H1 (cell line): Measurements from ENCODE around the gene ADAMTS14. TPM values are rescaled to one million over a fixed set of nuclear protein-coding genes. Genes with fewer than 3 reads are reported as not detected.

ENCODE experiments used
- CTCF ChIA-PET: fragments of 300-600 bp; sonication (Branson Sonifier 250); formaldehyde crosslinking; loops from one replicate; lab custom pipeline; 2021; ENCODE audit not compliant: partially characterized antibody; lab: Charles Lee
- POLR2A ChIA-PET: fragments of 300-600 bp; sonication (Branson Sonifier 250); formaldehyde crosslinking; loops from one replicate; lab custom pipeline; 2021; ENCODE audit warnings: inconsistent platforms; ENCODE audit not compliant: partially characterized antibody; lab: Charles Lee
- DNase-seq, 2 experiments: peaks; one replicate each; pipeline versions ENCODE4 v3.0.0 to v3.0.0-alpha.2; 2010 to 2022; ENCODE audit warnings: low spot score in 2 of 2, low read depth in 1 of 2, mixed read lengths in 1 of 2
- FAIRE-seq: peaks from 2 replicates; lab custom pipeline; 2011; peaks lifted over from hg19 to GRCh38; lab: Jason Lieb, UNC
- H2AFZ ChIP-seq: 2 replicates; pipeline ENCODE4 v1.8.1; 2012; ENCODE audit warnings: low read length, inconsistent platforms
- H2AK5ac ChIP-seq: 2 replicates; pipeline ENCODE4 v1.6.1; 2013; ENCODE audit warnings: low read depth, low read length
- H2BK120ac ChIP-seq: replicated peaks from 2 replicates; pipeline ENCODE3; 2013; ENCODE audit warnings: low read depth, low read length, inconsistent platforms
- H2BK12ac ChIP-seq: 2 replicates; pipeline ENCODE4 v1.6.1; 2013; ENCODE audit warnings: low read depth, low read length
- H2BK15ac ChIP-seq: 2 replicates; pipeline ENCODE4 v1.6.1; 2013; ENCODE audit warnings: low read length
- H2BK20ac ChIP-seq: 2 replicates; pipeline ENCODE4 v1.6.1; 2013; ENCODE audit warnings: low read length
- H2BK5ac ChIP-seq: 2 replicates; pipeline ENCODE4 v1.6.1; 2013; ENCODE audit warnings: low read depth, low read length
- H3K14ac ChIP-seq: 2 replicates; pipeline ENCODE4 v1.6.1; 2013; ENCODE audit warnings: inconsistent platforms; ENCODE audit not compliant: insufficient read length
- H3K18ac ChIP-seq: 2 replicates; pipeline ENCODE4 v1.6.1; 2013; ENCODE audit warnings: low read length; ENCODE audit errors: extremely low read depth
- H3K23ac ChIP-seq: 2 replicates; pipeline ENCODE4 v1.6.1; 2013; ENCODE audit warnings: inconsistent platforms; ENCODE audit not compliant: insufficient read length
- H3K23me2 ChIP-seq: 2 replicates; pipeline ENCODE4 v1.6.1; 2013; ENCODE audit warnings: low read depth, low read length
- H3K27ac ChIP-seq: 2 replicates; pipeline ENCODE4 v1.6.1; 2011; ENCODE audit warnings: low read depth, low read length, inconsistent platforms
- H3K27me3 ChIP-seq, 4 experiments: replicated peaks in 1 of 4; 1 replicate in 1 of 4; 2 replicates in 3 of 4; pipeline versions ENCODE4 v1.6.1 to v1.8.1; 2011 to 2013; ENCODE audit warnings: low read length in 3 of 4, mild to moderate bottlenecking in 3 of 4, inconsistent platforms in 2 of 4, mixed read lengths in 2 of 4, moderate library complexity in 1 of 4; ENCODE audit not compliant: control insufficient read depth in 3 of 4, insufficient read depth in 3 of 4; ENCODE audit errors: extremely low read depth in 1 of 4
- H3K36me3 ChIP-seq, 4 experiments: 2 replicates each; pipeline versions ENCODE4 v1.6.1 to v1.8.1; 2011 to 2013; ENCODE audit warnings: mild to moderate bottlenecking in 4 of 4, low read length in 3 of 4, moderate library complexity in 2 of 4, control low read depth in 1 of 4, inconsistent platforms in 1 of 4; ENCODE audit not compliant: insufficient read depth in 4 of 4, control insufficient read depth in 2 of 4
- H3K4ac ChIP-seq: replicated peaks from 2 replicates; pipeline ENCODE3; 2013; ENCODE audit warnings: low read length, low read depth, mixed read lengths, inconsistent platforms; ENCODE audit not compliant: insufficient read length
- H3K4me1 ChIP-seq, 4 experiments: replicated peaks in 1 of 4; 1 replicate in 1 of 4; 2 replicates in 3 of 4; pipeline versions ENCODE4 v1.6.1 to v1.8.1; 2011 to 2013; ENCODE audit warnings: low read length in 3 of 4, inconsistent platforms in 2 of 4, mixed read lengths in 1 of 4; ENCODE audit not compliant: insufficient read depth in 4 of 4, control insufficient read depth in 3 of 4
- H3K4me2 ChIP-seq, 2 experiments: 2 replicates each; pipeline versions ENCODE4 v1.6.1 to v1.8.1; 2011 to 2013; ENCODE audit warnings: low read depth in 2 of 2, low read length in 2 of 2, control low read depth in 1 of 2, inconsistent platforms in 1 of 2, mild to moderate bottlenecking in 1 of 2; ENCODE audit not compliant: insufficient read depth in 1 of 2
- H3K4me3 ChIP-seq, 4 experiments: fragments of 200-600, 300-600 bp in 1 of 4; sonication (generic), shearing (Covaris generic), sonication (Bioruptor Twin) in 1 of 4; 2 replicates each; pipeline versions ENCODE4 v1.5.1 to v1.8.1; 2011 to 2016; ENCODE audit warnings: low read length in 4 of 4, low read depth in 3 of 4, control low read depth in 2 of 4, inconsistent platforms in 2 of 4, mild to moderate bottlenecking in 2 of 4, mixed read lengths in 1 of 4, moderate library complexity in 1 of 4; ENCODE audit not compliant: insufficient read depth in 2 of 4; ENCODE audit errors: extremely low read depth in 1 of 4
- H3K56ac ChIP-seq: replicated peaks from 2 replicates; pipeline ENCODE3; 2013; ENCODE audit warnings: low read depth, mild to moderate bottlenecking, mixed read lengths, low read length, inconsistent platforms; ENCODE audit not compliant: insufficient read length
- H3K79me1 ChIP-seq: 2 replicates; pipeline ENCODE4 v1.6.1; 2013; ENCODE audit warnings: low read depth, low read length, control low read depth
- H3K79me2 ChIP-seq, 2 experiments: 2 replicates each; pipeline versions ENCODE4 v1.6.1 to v1.8.1; 2012 to 2013; ENCODE audit warnings: low read length in 2 of 2, mild to moderate bottlenecking in 2 of 2, inconsistent platforms in 1 of 2; ENCODE audit not compliant: insufficient read depth in 2 of 2, control insufficient read depth in 1 of 2
- H3K9ac ChIP-seq, 4 experiments: replicated peaks in 1 of 4; 1 replicate in 1 of 4; 2 replicates in 3 of 4; pipeline versions ENCODE4 v1.6.1 to v1.8.1; 2011 to 2013; ENCODE audit warnings: low read depth in 3 of 4, low read length in 3 of 4, control low read depth in 2 of 4, mild to moderate bottlenecking in 2 of 4, moderate library complexity in 2 of 4, inconsistent platforms in 1 of 4; ENCODE audit errors: extremely low read depth in 1 of 4
- H3K9me3 ChIP-seq, 2 experiments: 2 replicates each; pipeline versions ENCODE4 v1.6.1 to v1.8.1; 2012 to 2013; ENCODE audit warnings: mild to moderate bottlenecking in 2 of 2, moderate library complexity in 2 of 2, control low read depth in 1 of 2, inconsistent platforms in 1 of 2, low read depth in 1 of 2, low read length in 1 of 2, mixed read lengths in 1 of 2; ENCODE audit not compliant: insufficient read depth in 2 of 2
- H4K20me1 ChIP-seq, 2 experiments: replicated peaks in 1 of 2; 2 replicates each; pipeline versions ENCODE3 to v1.8.1; 2011 to 2013; ENCODE audit warnings: inconsistent platforms in 2 of 2, low read length in 2 of 2, mild to moderate bottlenecking in 1 of 2; ENCODE audit not compliant: insufficient read depth in 2 of 2, control insufficient read depth in 1 of 2
- H4K5ac ChIP-seq: 2 replicates; pipeline ENCODE4 v1.6.1; 2013; ENCODE audit warnings: low read length, low read depth, mixed read lengths, inconsistent platforms; ENCODE audit not compliant: insufficient read length
- H4K8ac ChIP-seq: 2 replicates; pipeline ENCODE4 v1.8.0; 2013; ENCODE audit warnings: mild to moderate bottlenecking, moderate library complexity, low read length, inconsistent platforms; ENCODE audit not compliant: insufficient read depth; ENCODE audit errors: extremely low read depth
- H4K91ac ChIP-seq: replicated peaks from 2 replicates; pipeline ENCODE3; 2013; ENCODE audit warnings: low read length, mixed read lengths, inconsistent platforms; ENCODE audit not compliant: insufficient read length
- CEBPB ChIP-seq: IDR thresholded peaks from 2 replicates; pipeline ENCODE4 v1.6.1; 2012; ENCODE audit warnings: low read depth, low read length
- CREB1 ChIP-seq: IDR thresholded peaks from 2 replicates; pipeline ENCODE4 v1.6.1; 2012; ENCODE audit warnings: inconsistent platforms
- E2F6 ChIP-seq: IDR thresholded peaks from 2 replicates; pipeline ENCODE4 v1.6.1; 2012; ENCODE audit warnings: inconsistent platforms
- EZH2 ChIP-seq: fragments of 200-600 bp; sonication (generic); IDR thresholded peaks from 2 replicates; pipeline ENCODE4 v1.7.1; 2012; ENCODE audit warnings: low read depth, mild to moderate bottlenecking, moderate library complexity, low read length, inconsistent platforms; ENCODE audit not compliant: severe bottlenecking
- HDAC6 ChIP-seq: IDR thresholded peaks from one replicate; pipeline ENCODE4 v1.7.1; 2012; ENCODE audit warnings: low read depth, mild to moderate bottlenecking, inconsistent platforms, low read length, moderate library complexity
- JUND ChIP-seq: IDR thresholded peaks from 2 replicates; pipeline ENCODE4 v1.6.1; 2011; ENCODE audit warnings: mild to moderate bottlenecking, improper control_type of control experiment, low read length
- MAX ChIP-seq: IDR thresholded peaks from 2 replicates; pipeline ENCODE4 v1.6.1; 2012; ENCODE audit warnings: inconsistent platforms
- PHF8 ChIP-seq: fragments of 200-600 bp; sonication (generic); conservative IDR thresholded peaks from 2 replicates; pipeline ENCODE4 v1.7.1; 2012; ENCODE audit warnings: low read depth, mild to moderate bottlenecking, inconsistent platforms, low read length, moderate library complexity
- RFX5 ChIP-seq: IDR thresholded peaks from 2 replicates; pipeline ENCODE4 v1.6.1; 2011; ENCODE audit warnings: low read depth, low read length, improper control_type of control experiment, borderline replicate concordance
- SP1 ChIP-seq: IDR thresholded peaks from 2 replicates; pipeline ENCODE4 v1.6.1; 2011; ENCODE audit warnings: low read depth, low read length
- USF2 ChIP-seq: IDR thresholded peaks from 2 replicates; pipeline ENCODE4 v1.6.1; 2011; ENCODE audit warnings: low read length, improper control_type of control experiment
- WGBS, 2 experiments: shearing (Covaris generic) in 1 of 2; methylation state at CpG; one replicate each; pipeline versions ENCODE4 v1.1.6 to v1.1.7; 2013 to 2015; ENCODE audit warnings: low lambda C conversion rate in 2 of 2, mixed read lengths in 2 of 2, inconsistent platforms in 1 of 2, low coverage in 1 of 2, missing lambda C conversion rate in 1 of 2; ENCODE audit not compliant: insufficient replicate concordance in 2 of 2, insufficient coverage in 1 of 2, insufficient read length in 1 of 2; ENCODE audit errors: extremely low coverage in 1 of 2, missing lambda C conversion rate in 1 of 2; 5-methylcytosine and 5-hydroxymethylcytosine counted together
- polyA plus RNA-seq, 7 experiments: library from polyadenylated mRNA; depleted of rRNA in 3 of 7; stranded (reverse) in 5 of 7; unstranded in 2 of 7; fragments of >200 nt in 5 of 7; fragments of 200-250 nt in 2 of 7; gene quantifications; 1 replicate in 5 of 7; 2 replicates in 1 of 7; 4 replicates in 1 of 7; pipeline versions ENCODE4 v1.2.1 to v1.2.3, GENCODE V29; 2011 to 2013; ENCODE audit warnings: missing spikeins in 2 of 7, mixed read lengths in 2 of 7
- total RNA-seq: library from RNA; stranded (reverse); fragmentation: NEBNext Ultra II Directional; extraction: Animal tissue kit (Norgen Biotek cat#: 25700); gene quantifications from 2 replicates; pipeline ENCODE4 v1.2.1, GENCODE V29; 2021

ADAMTS14 gene
- total and polyA plus RNA-seq, 2 of the 8 experiments (the other 6 are each of a cell fraction or from before 2014, with no cell fraction given): 2.0 to 2.3 TPM

GRCh38 chr10:70809011-70809611, 136.8 kb downstream of the ADAMTS14 start:
- Histone ChIP-seq H3K4me1 (peaks cover 0 to 5% (median under 1%) of the 10 kb centered on the region in 4 experiments; a peak in 3 of 7 replicates), H3K4ac (no peak overlapping the region), H3K4me3 (no peak overlapping the region), H3K9ac (no peak overlapping the region), H2AK5ac (peak overlapping the region; percentile 65; the same call in 1 of the 2 replicates), H3K27ac (no peak overlapping the region), H4K20me1 (no peaks in the 10 kb centered on the region), H2AFZ (no peak overlapping the region), H4K8ac (0 out of 2 replicates have a peak overlapping the region, but pooled peaks have one; percentile 32), H3K14ac (no peak overlapping the region), H3K79me1 (no peaks in the 10 kb centered on the region), H3K18ac (no peak overlapping the region), H3K9me3 (no peaks in the 10 kb centered on the region), H3K4me2 (no peak overlapping the region), H4K91ac (peak overlapping the region; percentile 26), H3K23me2 (no peaks in the 10 kb centered on the region; the same call in 1 of the 2 replicates), H3K79me2 (no peaks in the 10 kb centered on the region), H3K36me3 (no peaks in the 10 kb centered on the region), H3K56ac (no peak overlapping the region), H2BK12ac (peak overlapping the region; percentile 60; the same call in 1 of the 2 replicates), H3K27me3 (no peaks in the 10 kb centered on the region; a peak in 1 of 7 replicates), H2BK5ac (peak overlapping the region; percentile 35; the same call in 1 of the 2 replicates), H2BK20ac (peak overlapping the region; percentile 72; the same call in 1 of the 2 replicates), H2BK15ac (peak overlapping the region; percentile 61; the same call in 1 of the 2 replicates), H4K5ac (peak overlapping the region; percentile 20), H2BK120ac (no peak overlapping the region), H3K23ac (no peak overlapping the region)
- POLR2A ChIA-PET: interaction anchor here (0.9 to 1.4 kb wide), 2 partner anchors 14 to 157 kb away, joined by 3 to 4 read pairs; no protein-coding TSS in a partner anchor
- WGBS, 2 experiments: 90% methylated on average over 4 of the region's 6 CpGs; no CpG with 5 or more reads in 1 of the 2 experiments
- CTCF ChIA-PET: interaction anchor here (0.7 to 2.9 kb wide), 4 partner anchors 11 to 72 kb away, joined by 3 to 14 read pairs (median 4); no protein-coding TSS in a partner anchor
- FAIRE-seq (no peak), DNase-seq (no peak)
- TF ChIP-seq PHF8 (no peak), USF2 (no peak), JUND (no peak), E2F6 (no peak), CEBPB (no peak), MAX (no peak), SP1 (no peak), CREB1 (no peak), HDAC6 (no peak), EZH2 (no peak), RFX5 (no peak)
